LNCaP clone FGC (cell line): Measurements from ENCODE around the gene CTXN3.

ENCODE experiments used
- DNase-seq: peaks from one replicate; pipeline ENCODE4 v3.0.0-alpha.2; 2011; ENCODE audit warnings: low read depth
- H3K4me3 ChIP-seq: 2 replicates; pipeline ENCODE4 v1.5.1; 2011; ENCODE audit warnings: mild to moderate bottlenecking, low read depth, low read length, control low read depth
- CTCF ChIP-seq: IDR thresholded peaks from 2 replicates; pipeline ENCODE4 v1.5.1; 2012; ENCODE audit warnings: mild to moderate bottlenecking; ENCODE audit not compliant: control insufficient read depth, insufficient read depth; ENCODE audit errors: extremely low read depth

The CTXN3 gene

GRCh38 chr5:127649018-127649439, at the start of gene CTXN3:
Gene CTXN3, plus strand, starts transcription at chr5:127649082. Its CDS starts 8,440 bp downstream, at chr5:127657522.
- H3K4me3 ChIP-seq = peak within 1 kb of the TSS; percentile 27
- TF ChIP-seq CTCF = no peak
- no peak for DNase-seq

- no peak for DNase-seq
- no peak for TF ChIP-seq CTCF
- no peak overlapping the region for H3K4me3 ChIP-seq
Observed at GRCh38 chr5:127599320-127599719, 49.6 kb upstream of the CTXN3 start.

- DNase-seq = no peak
- no peak for TF ChIP-seq CTCF
- no peak overlapping the region for H3K4me3 ChIP-seq
Observed at GRCh38 chr5:127599847-127600246, 49.0 kb upstream of the CTXN3 start.

- DNase-seq = no peak
- no peak overlapping the region for H3K4me3 ChIP-seq
- TF ChIP-seq CTCF = no peak
Observed at GRCh38 chr5:127601111-127601510, 47.8 kb upstream of the CTXN3 start.

- no peak for TF ChIP-seq CTCF
- H3K4me3 ChIP-seq = no peak overlapping the region
- DNase-seq = no peak
Observed at GRCh38 chr5:127601601-127602000, 47.3 kb upstream of the CTXN3 start.

GRCh38 chr5:127602481-127602880, 46.4 kb upstream of the CTXN3 start:
- no peak for TF ChIP-seq CTCF
- no peak overlapping the region for H3K4me3 ChIP-seq
- no peak for DNase-seq
